ENCODE data around the gene MAP3K1. TPM values are rescaled to one million over a fixed set of nuclear protein-coding genes. Genes with fewer than 3 reads are reported as not detected.

Gene MAP3K1
- total RNA-seq, 1 experiment from 2014 or later = 5.7 TPM

DNA sequence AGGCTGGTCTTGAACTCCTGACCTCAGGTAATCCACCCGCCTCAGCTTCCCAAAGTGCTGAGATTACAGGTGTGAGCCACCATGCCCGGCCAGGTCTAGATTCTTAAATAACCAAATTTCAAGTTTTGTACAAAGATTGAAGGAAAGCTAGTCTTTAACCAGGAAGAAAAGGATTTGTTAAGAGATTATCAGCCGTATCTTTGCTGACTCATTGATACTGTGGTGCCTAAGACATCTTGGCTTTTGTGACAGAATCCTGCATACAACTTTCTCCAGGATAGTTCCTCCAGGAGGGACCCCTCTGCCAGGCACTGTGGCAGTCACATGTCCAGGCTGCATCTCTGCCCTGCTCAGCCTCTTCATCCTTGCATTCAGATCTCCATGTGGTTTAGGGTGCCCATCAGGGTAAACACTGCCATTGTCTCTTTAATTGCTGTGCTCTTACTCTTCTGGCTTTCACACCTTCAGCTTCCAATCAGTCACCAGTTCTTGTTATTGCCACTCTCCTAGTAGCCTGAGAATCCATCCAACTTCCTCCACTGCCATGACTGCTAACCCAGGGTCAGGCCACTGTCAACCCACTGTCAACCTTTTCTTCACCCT is 10.0 kb downstream of the MAP3K1 start:
- Histone ChIP-seq H3K27ac (ENCODE audit: low read length) (no peak overlapping the region), H3K4me1 (ENCODE audit: insufficient read depth, low read length) (peaks cover 13% of the 10 kb centered on the region), H3K4me2 (ENCODE audit: low read length) (no peak overlapping the region), H3K79me2 (ENCODE audit: low read length) (peaks cover 95% of the 10 kb centered on the region), H3K9me2 (replicated peaks; ENCODE audit: low read length) (no peaks in the 10 kb centered on the region), H3K4me3 (ENCODE audit: low read length) (no peak overlapping the region), H3K9ac (ENCODE audit: low read length) (no peak overlapping the region), H4K20me1 (ENCODE audit: low read length) (no peaks in the 10 kb centered on the region), H3K27me3 (ENCODE audit: low read length) (no peaks in the 10 kb centered on the region), H2AFZ (ENCODE audit: low read length) (no peak overlapping the region), H3K36me3 (ENCODE audit: low read depth, low read length) (no peaks in the 10 kb centered on the region), H3K9me3 (ENCODE audit: low read length) (no peaks in the 10 kb centered on the region), H3F3A (ENCODE audit: low read length, unreplicated experiment) (no peaks in the 10 kb centered on the region)
- ATAC-seq (no peak), DNase-seq (no peak)
- POLR2A ChIA-PET (ENCODE audit: unreplicated experiment) = no interaction called here
- intact Hi-C loops (cut with micrococcal nuclease) = no loop called here
- no TSS peak for BruUV-seq (replicated peaks)
- no peak for TF ChIP-seq EZH2 (IDR thresholded peaks at IDR 0.05; ENCODE audit: low read length, unreplicated experiment)
- TF ChIP-seq, protein P1, sequence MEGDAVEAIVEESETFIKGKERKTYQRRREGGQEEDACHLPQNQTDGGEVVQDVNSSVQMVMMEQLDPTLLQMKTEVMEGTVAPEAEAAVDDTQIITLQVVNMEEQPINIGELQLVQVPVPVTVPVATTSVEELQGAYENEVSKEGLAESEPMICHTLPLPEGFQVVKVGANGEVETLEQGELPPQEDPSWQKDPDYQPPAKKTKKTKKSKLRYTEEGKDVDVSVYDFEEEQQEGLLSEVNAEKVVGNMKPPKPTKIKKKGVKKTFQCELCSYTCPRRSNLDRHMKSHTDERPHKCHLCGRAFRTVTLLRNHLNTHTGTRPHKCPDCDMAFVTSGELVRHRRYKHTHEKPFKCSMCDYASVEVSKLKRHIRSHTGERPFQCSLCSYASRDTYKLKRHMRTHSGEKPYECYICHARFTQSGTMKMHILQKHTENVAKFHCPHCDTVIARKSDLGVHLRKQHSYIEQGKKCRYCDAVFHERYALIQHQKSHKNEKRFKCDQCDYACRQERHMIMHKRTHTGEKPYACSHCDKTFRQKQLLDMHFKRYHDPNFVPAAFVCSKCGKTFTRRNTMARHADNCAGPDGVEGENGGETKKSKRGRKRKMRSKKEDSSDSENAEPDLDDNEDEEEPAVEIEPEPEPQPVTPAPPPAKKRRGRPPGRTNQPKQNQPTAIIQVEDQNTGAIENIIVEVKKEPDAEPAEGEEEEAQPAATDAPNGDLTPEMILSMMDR (conservative IDR thresholded peaks at IDR 0.05; ENCODE audit: low read depth, low read length) = no peak
- TF ChIP-seq EZH2phosphoT487 (IDR thresholded peaks at IDR 0.05; ENCODE audit: borderline replicate concordance, low read length) = no peak
- CTCF ChIA-PET = no interaction called here

DNA sequence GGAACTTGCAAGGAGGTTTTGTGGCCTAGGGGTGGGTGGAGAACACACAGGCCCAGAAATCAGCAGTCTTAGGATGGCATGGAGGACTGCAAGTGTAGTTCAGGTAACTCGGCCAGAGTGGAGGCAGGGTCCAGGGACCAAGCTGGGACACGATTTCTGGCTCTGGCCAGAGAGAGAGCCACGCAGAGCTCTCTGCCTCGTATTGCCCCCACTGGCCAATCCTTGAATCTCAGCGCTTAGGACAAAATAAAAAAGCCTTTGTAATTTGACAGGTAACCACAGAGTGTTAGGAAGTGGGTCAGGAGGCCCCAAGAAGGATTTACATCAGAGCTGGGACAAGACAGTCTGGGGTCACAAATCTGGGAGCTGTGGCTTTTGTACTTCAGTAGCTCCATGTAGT is 11.7 kb downstream of the MAP3K1 start:
- no TSS peak for BruUV-seq (replicated peaks)
- no peak overlapping the region for H3K4me2 ChIP-seq (ENCODE audit: low read length)

GRCh38 chr5:56827924-56828323 is 12.6 kb downstream of the MAP3K1 start:
- Histone ChIP-seq H3K9ac (ENCODE audit: low read length) (no peak overlapping the region), H3K9me3 (ENCODE audit: low read length) (no peaks in the 10 kb centered on the region), H3K4me3 (ENCODE audit: low read length) (no peak overlapping the region), H3F3A (ENCODE audit: low read length, unreplicated experiment) (no peaks in the 10 kb centered on the region), H4K20me1 (ENCODE audit: low read length) (no peaks in the 10 kb centered on the region), H3K27me3 (ENCODE audit: low read length) (no peaks in the 10 kb centered on the region), H3K4me2 (ENCODE audit: low read length) (no peak overlapping the region), H2AFZ (ENCODE audit: low read length) (no peak overlapping the region), H3K4me1 (ENCODE audit: insufficient read depth, low read length) (peaks cover 13% of the 10 kb centered on the region), H3K79me2 (ENCODE audit: low read length) (peaks cover 95% of the 10 kb centered on the region), H3K27ac (ENCODE audit: low read length) (no peak overlapping the region), H3K36me3 (ENCODE audit: low read depth, low read length) (no peaks in the 10 kb centered on the region), H3K9me2 (replicated peaks; ENCODE audit: low read length) (no peaks in the 10 kb centered on the region)
- no TSS peak for BruUV-seq (replicated peaks)
- ChIA-PET POLR2A (ENCODE audit: unreplicated experiment) (interaction anchor here (0.6 kb wide), 1 partner anchor 648 kb away, joined by 3 read pairs; no protein-coding TSS in a partner anchor), CTCF (interaction anchor here (0.6 kb wide), 1 partner anchor 435 kb away, joined by 4 read pairs; no protein-coding TSS in a partner anchor)
- intact Hi-C loops (cut with micrococcal nuclease) = no loop called here
- ATAC-seq (no peak), DNase-seq (no peak)
- no peak for TF ChIP-seq EZH2 (IDR thresholded peaks at IDR 0.05; ENCODE audit: low read length, unreplicated experiment)
- TF ChIP-seq, protein P1 (conservative IDR thresholded peaks at IDR 0.05; ENCODE audit: low read depth, low read length) = no peak
- TF ChIP-seq EZH2phosphoT487 (IDR thresholded peaks at IDR 0.05; ENCODE audit: borderline replicate concordance, low read length) = no peak

More for the DNA sequence above, 11.7 kb downstream of the MAP3K1 start:
- peak; percentile 40; the same call in 1 of the 2 replicates for ATAC-seq
- no peaks in the 10 kb centered on the region for H3K36me3 ChIP-seq (ENCODE audit: low read depth, low read length)
- no peaks in the 10 kb centered on the region for H3K27me3 ChIP-seq (ENCODE audit: low read length)
- H3K9me2 ChIP-seq (replicated peaks; ENCODE audit: low read length) = no peaks in the 10 kb centered on the region
- H2AFZ ChIP-seq (ENCODE audit: low read length) = no peak overlapping the region
- H4K20me1 ChIP-seq (ENCODE audit: low read length) = no peaks in the 10 kb centered on the region
- H3K4me3 ChIP-seq (ENCODE audit: low read length) = no peak overlapping the region
- CTCF ChIA-PET = no interaction called here
- H3K27ac ChIP-seq (ENCODE audit: low read length) = no peak overlapping the region
- no peak for TF ChIP-seq EZH2 (IDR thresholded peaks at IDR 0.05; ENCODE audit: low read length, unreplicated experiment)
- TF ChIP-seq, protein P1 (conservative IDR thresholded peaks at IDR 0.05; ENCODE audit: low read depth, low read length) = peak; percentile 30; the same call in 1 of the 2 replicates
- H3K4me1 ChIP-seq (ENCODE audit: insufficient read depth, low read length) = peaks cover 13% of the 10 kb centered on the region
- peaks cover 95% of the 10 kb centered on the region for H3K79me2 ChIP-seq (ENCODE audit: low read length)
- DNase-seq = no peak
- H3K9ac ChIP-seq (ENCODE audit: low read length) = no peak overlapping the region
- no peaks in the 10 kb centered on the region for H3F3A ChIP-seq (ENCODE audit: low read length, unreplicated experiment)
- no peaks in the 10 kb centered on the region for H3K9me3 ChIP-seq (ENCODE audit: low read length)
- POLR2A ChIA-PET (ENCODE audit: unreplicated experiment) = no interaction called here
- intact Hi-C loops (cut with micrococcal nuclease) = no loop called here
